ENCODE results near the gene CCSER1.
"Not testable (repeated sequence)": the region's sequence is repeated elsewhere in the genome, so short reads cannot be mapped to it uniquely, and the experiment has no call there.

CCSER1 gene

GRCh38 chr4:90299373-90299772 is 172.2 kb downstream of the CCSER1 start:
- no peak for DNase-seq (ENCODE audit: low read depth)

- DNase-seq (ENCODE audit: low read depth) = no peak
Observed at GRCh38 chr4:90306810-90307209, 179.6 kb downstream of the CCSER1 start.

- peak; percentile 85 for DNase-seq (ENCODE audit: low read depth)
Observed at GRCh38 chr4:90317140-90317539, 189.9 kb downstream of the CCSER1 start.

GRCh38 chr4:90317785-90318184 is 190.6 kb downstream of the CCSER1 start:
- peak; percentile 80 for DNase-seq (ENCODE audit: low read depth)

GRCh38 chr4:90318193-90318592 is 191.0 kb downstream of the CCSER1 start:
- peak; percentile 94 for DNase-seq (ENCODE audit: low read depth)

GRCh38 chr4:90328558-90328957 is 201.4 kb downstream of the CCSER1 start:
- peak; percentile 24 for DNase-seq (ENCODE audit: low read depth)

GRCh38 chr4:90330546-90330945 is 203.4 kb downstream of the CCSER1 start:
- no peak for DNase-seq (ENCODE audit: low read depth)

GRCh38 chr4:90345549-90346215 is 218.5 kb downstream of the CCSER1 start:
- DNase-seq (ENCODE audit: low read depth) = no peak

GRCh38 chr4:90349636-90350035 is 222.4 kb downstream of the CCSER1 start:
- DNase-seq (ENCODE audit: low read depth) = no peak

GRCh38 chr4:90357117-90357710 is 230.0 kb downstream of the CCSER1 start:
- DNase-seq (ENCODE audit: low read depth) = peak; percentile 78

GRCh38 chr4:90375081-90375480 is 247.9 kb downstream of the CCSER1 start:
- DNase-seq (ENCODE audit: low read depth) = no peak

GRCh38 chr4:90393215-90393614 is 266.0 kb downstream of the CCSER1 start:
- no peak for DNase-seq (ENCODE audit: low read depth)

- peak; percentile 32 for DNase-seq (ENCODE audit: low read depth)
Observed at GRCh38 chr4:90403781-90404180, 276.6 kb downstream of the CCSER1 start.

GRCh38 chr4:90407897-90408296 is 280.7 kb downstream of the CCSER1 start:
- not testable (repeated sequence) for DNase-seq (ENCODE audit: low read depth)

GRCh38 chr4:90412786-90413185 is 285.6 kb downstream of the CCSER1 start:
- not testable (repeated sequence) for DNase-seq (ENCODE audit: low read depth)

GRCh38 chr4:90415116-90415515 is 287.9 kb downstream of the CCSER1 start:
- DNase-seq (ENCODE audit: low read depth) = no peak

GRCh38 chr4:90419124-90419711 is 292.0 kb downstream of the CCSER1 start:
- DNase-seq (ENCODE audit: low read depth) = peak; percentile 62

GRCh38 chr4:90421161-90421560 is 294.0 kb downstream of the CCSER1 start:
- peak; percentile 60 for DNase-seq (ENCODE audit: low read depth)

GRCh38 chr4:90425893-90426292 is 298.7 kb downstream of the CCSER1 start:
- DNase-seq (ENCODE audit: low read depth) = no peak

GRCh38 chr4:90438522-90438921 is 311.3 kb downstream of the CCSER1 start:
- no peak for DNase-seq (ENCODE audit: low read depth)

- no peak for DNase-seq (ENCODE audit: low read depth)
Observed at GRCh38 chr4:90441770-90442169, 314.6 kb downstream of the CCSER1 start.

- DNase-seq (ENCODE audit: low read depth) = peak; percentile 6
Observed at GRCh38 chr4:90442619-90443018, 315.4 kb downstream of the CCSER1 start.

GRCh38 chr4:90443231-90443630 is 316.0 kb downstream of the CCSER1 start:
- DNase-seq (ENCODE audit: low read depth) = no peak

GRCh38 chr4:90444904-90445303 is 317.7 kb downstream of the CCSER1 start:
- DNase-seq (ENCODE audit: low read depth) = peak; percentile 8
